Lower leg skin (tissue), 4 donors: ENCODE data around the gene PPP1R14C. TPM values are rescaled to one million over a fixed set of nuclear protein-coding genes. Genes with fewer than 3 reads are reported as not detected.
"Not testable (repeated sequence)": the region's sequence is repeated elsewhere in the genome, so short reads cannot be mapped to it uniquely, and the experiment has no call there.

Experiments used
- DNase-seq, 2 donors: peaks; one replicate each; pipeline ENCODE4 v3.0.0-alpha.2; 2019; ENCODE audit warnings: low spot score in 2 of 2
- H3K4me3 ChIP-seq: fragments of 200-600 bp; sonication (generic); 2 replicates; pipeline ENCODE4 v1.5.1; 2017; ENCODE audit warnings: mild to moderate bottlenecking, low read depth; ENCODE audit not compliant: poor library complexity, severe bottlenecking
- CTCF ChIP-seq, 3 donors: fragments of 450-650 bp; IDR thresholded peaks; one replicate each; pipeline ENCODE4 v1.5.1; 2016; ENCODE audit warnings: antibody characterized with exemption in 3 of 3, mild to moderate bottlenecking in 3 of 3, moderate library complexity in 2 of 3
- POLR2A ChIP-seq, 2 donors: fragments of 450-650 bp; IDR thresholded peaks; one replicate each; pipeline ENCODE4 v1.6.1; 2016 to 2017; ENCODE audit warnings: antibody characterized with exemption in 2 of 2, mild to moderate bottlenecking in 1 of 2, moderate library complexity in 1 of 2
- WGBS, 2 donors: methylation state at CpG; one replicate each; pipeline ENCODE4 v1.1.5; 2018; 5-methylcytosine and 5-hydroxymethylcytosine counted together
- intact Hi-C: fragments of 100-400 bp; cut with DNase I; formaldehyde crosslinking; loops from one replicate; pipeline ENCODE4 v1.15.0; 2023; ENCODE audit warnings: low total_unique reads
- total RNA-seq, 4 donors: library from RNA; depleted of rRNA; stranded (reverse); fragments of >200 nt; gene quantifications; one replicate each; pipeline ENCODE4 v1.1.0, GENCODE V29; 2016

Gene PPP1R14C
- total RNA-seq, 4 donors from 2014 or later: 116 to 145 (median 127) TPM

DNA sequence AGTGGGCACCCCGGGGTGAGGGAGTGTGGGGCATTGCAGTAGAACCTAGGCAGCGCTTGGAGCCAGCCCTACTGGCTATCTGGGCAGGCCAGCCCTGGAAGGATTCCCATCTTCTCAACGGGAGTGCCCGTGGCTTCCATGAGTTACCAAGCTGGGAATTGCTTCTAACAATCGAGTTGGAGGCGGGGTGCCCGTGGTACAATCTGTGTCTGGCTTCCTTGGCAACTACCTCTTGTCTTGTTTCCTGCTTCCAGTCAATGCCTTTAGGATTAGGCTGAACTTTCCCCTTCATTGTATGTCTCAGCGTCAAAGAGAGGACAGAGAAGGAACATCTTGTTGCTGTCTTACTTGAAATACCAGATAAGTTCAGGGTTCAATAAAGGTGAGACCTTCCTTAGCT lies 33.3 kb downstream of the PPP1R14C start:
- no peak for TF ChIP-seq POLR2A (IDR thresholded peaks at IDR 0.05)
- no peak for TF ChIP-seq CTCF (IDR thresholded peaks at IDR 0.05)
- 44 to 56% methylated on average over 8 of the region's 8 CpGs for WGBS, 2 donors
- no peak overlapping the region for H3K4me3 ChIP-seq
- intact Hi-C loops: no loop called here
- no peak for DNase-seq

DNA sequence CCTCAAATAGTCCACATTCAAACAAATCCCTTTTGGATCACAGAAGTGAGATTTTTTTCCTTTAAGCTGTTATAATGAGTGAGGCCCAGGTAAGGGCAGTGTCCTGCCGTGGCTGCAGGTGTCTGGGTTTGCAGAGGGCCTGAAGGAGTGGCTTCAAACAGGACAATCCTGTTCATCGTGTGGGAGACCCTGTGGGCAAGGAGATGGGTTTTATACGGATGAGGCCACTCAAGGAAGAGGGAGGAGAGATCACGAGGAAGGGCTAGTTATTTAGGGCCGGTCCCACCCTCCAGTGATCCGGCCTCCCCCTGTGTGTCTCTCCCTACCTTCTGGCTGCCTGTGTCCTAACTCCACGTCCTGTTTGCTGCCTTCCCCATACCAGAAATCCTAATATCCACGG lies 33.8 kb downstream of the PPP1R14C start:
- H3K4me3 ChIP-seq: no peak overlapping the region
- TF ChIP-seq POLR2A (IDR thresholded peaks at IDR 0.05) (no peak), CTCF (IDR thresholded peaks at IDR 0.05) (no peak)
- DNase-seq: no peak
- intact Hi-C loops: no loop called here
- 77 to 81% methylated on average over 8 of the region's 8 CpGs for WGBS, 2 donors

GRCh38 chr6:150177259-150177951 lies 34.6 kb downstream of the PPP1R14C start:
- intact Hi-C loops: no loop called here
- 93 to 94% methylated on average over 11 of the region's 11 CpGs for WGBS, 2 donors
- DNase-seq: no peak
- no peak overlapping the region for H3K4me3 ChIP-seq
- TF ChIP-seq CTCF (IDR thresholded peaks at IDR 0.05): no peak

DNA sequence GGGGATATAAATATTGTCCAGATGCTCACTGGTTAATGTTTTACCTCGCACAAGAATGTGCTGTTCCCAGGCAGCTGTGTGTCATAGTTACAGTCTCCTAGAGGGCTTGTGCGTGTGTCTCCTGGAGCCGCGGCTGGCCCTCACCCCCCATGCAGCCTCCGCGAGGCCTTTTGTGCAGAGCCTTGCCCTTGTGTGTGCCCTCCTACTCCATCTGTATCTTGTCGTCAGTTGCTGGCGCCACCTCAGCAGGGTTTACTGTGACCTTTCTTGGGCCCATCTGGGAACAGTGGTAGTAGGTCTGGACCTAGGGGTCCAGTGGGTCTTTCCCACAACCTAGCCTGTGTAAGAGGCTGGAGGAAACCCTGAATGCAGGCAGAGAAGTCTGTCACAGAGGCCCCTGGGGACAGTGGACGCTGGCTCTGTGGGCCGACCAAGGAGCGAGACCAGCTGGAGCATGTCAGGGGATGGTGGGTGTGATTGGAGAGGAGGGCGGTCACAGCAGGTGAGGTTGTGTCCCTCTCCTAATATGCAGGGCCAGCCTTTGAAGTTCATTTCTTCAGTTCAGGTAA lies 35.2 kb downstream of the PPP1R14C start:
- TF ChIP-seq CTCF (IDR thresholded peaks at IDR 0.05) (no peak), POLR2A (IDR thresholded peaks at IDR 0.05) (no peak)
- WGBS, 2 donors: 82 to 89% methylated on average over 12 of the region's 12 CpGs
- DNase-seq: no peak
- H3K4me3 ChIP-seq: no peak overlapping the region
- intact Hi-C loops: no loop called here

GRCh38 chr6:150179030-150179429 lies 36.2 kb downstream of the PPP1R14C start:
- DNase-seq: no peak
- H3K4me3 ChIP-seq: no peak overlapping the region
- intact Hi-C loops: no loop called here
- TF ChIP-seq CTCF (IDR thresholded peaks at IDR 0.05) (no peak), POLR2A (IDR thresholded peaks at IDR 0.05) (no peak)
- whole genome bisulfite sequencing, 2 donors: 98 to 100% methylated on average over 3 of the region's 3 CpGs

DNA sequence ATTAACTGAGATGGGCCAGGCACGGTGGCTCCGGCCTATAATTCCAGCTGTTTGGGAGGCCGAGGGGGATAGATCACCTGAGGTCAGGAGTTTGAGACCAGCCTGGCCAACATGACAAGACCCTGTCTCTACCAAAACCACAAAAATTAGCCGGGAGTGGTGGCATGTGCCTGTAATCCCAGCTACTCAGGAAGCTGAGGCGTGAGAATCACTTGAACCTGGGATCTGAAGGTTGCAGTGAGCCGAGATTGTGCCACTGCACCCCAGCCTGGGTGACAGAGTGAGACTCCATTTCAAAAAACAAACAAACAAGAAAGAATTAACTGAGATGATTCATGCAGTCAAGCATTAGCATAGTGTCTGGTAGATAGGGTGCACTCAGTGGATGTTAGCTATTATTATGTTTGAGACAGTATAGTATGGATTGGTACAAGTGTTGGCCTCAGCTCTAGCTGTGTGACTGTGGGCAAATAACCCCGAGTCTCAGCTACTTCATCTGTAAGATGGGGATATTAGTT lies 37.1 kb downstream of the PPP1R14C start:
- WGBS, 2 donors: 81 to 95% methylated on average over 7 of the region's 7 CpGs
- DNase-seq, intact Hi-C loops, H3K4me3 ChIP-seq: not testable (repeated sequence)
